ENCODE data around the gene HYAL2. TPM values are rescaled to one million over a fixed set of nuclear protein-coding genes. Genes with fewer than 3 reads are reported as not detected.

The HYAL2 gene
- total and polyA plus RNA-seq, 4 donors: 19.5 to 57.6 (median 33.2) TPM

DNA sequence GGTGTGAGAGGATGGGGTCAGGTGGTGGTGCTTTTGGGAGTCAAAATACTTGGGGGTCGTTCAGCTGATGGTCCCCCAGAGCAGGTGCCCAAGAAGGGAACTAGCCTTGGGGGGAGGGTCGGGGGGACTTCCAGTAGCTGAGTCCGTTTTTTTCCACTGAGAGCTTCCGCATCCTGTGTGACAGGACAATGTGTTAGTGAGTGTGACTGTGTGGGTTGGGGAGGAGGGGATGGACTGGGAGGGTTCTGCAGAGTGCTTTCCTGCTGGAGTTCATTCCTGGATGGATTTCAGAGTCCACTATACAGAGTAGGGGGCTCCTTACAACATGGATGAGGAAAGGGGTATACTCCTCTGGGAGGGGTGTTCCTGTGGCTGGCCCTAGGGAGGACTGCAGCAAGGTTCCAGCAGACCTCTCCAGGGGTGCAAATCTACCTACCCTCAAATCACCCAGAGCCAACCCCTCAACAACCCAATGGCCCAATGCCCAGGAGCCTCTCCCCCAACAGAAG, 601 bp upstream of the HYAL2 start (continued):
- TF ChIP-seq ZBTB33 (IDR thresholded peaks at IDR 0.05) (no peak), SP1 (IDR thresholded peaks at IDR 0.05) (no peak)

- DNase-seq (ENCODE audit: low spot score): no peak
- no peaks in the 10 kb centered on the region for H3K9me3 ChIP-seq (ENCODE audit: control insufficient read depth in 4 of 4, low read length in 3 of 4)
- H3K27me3 ChIP-seq (ENCODE audit: control insufficient read depth in 4 of 4, insufficient read depth in 4 of 4, low read length in 3 of 4): no peaks in the 10 kb centered on the region
- H3K4me1 ChIP-seq (ENCODE audit: control insufficient read depth in 4 of 4, insufficient read depth in 4 of 4, low read length in 3 of 4): peaks cover 15 to 76% (median 57%) of the 10 kb centered on the region in 4 donors
- 58% methylated on average over 14 of the region's 14 CpGs for WGBS
- peak overlapping the region; percentile 98 to 99 for H3K27ac ChIP-seq (ENCODE audit: low read depth in 1 of 2, low read length in 2 of 2)
- TF ChIP-seq JUND (IDR thresholded peaks at IDR 0.05) (no peak), CTCF (IDR thresholded peaks at IDR 0.05; ENCODE audit: low read depth, low read length, missing input control) (no peak), YY1 (IDR thresholded peaks at IDR 0.05) (no peak), HNF4A (conservative IDR thresholded peaks at IDR 0.05) (no peak), GABPA (IDR thresholded peaks at IDR 0.05 in 1 of 2, conservative IDR thresholded peaks at IDR 0.05 in 1 of 2) (no peak), FOXA1 (IDR thresholded peaks at IDR 0.05) (no peak), NR2F2 (IDR thresholded peaks at IDR 0.05) (no peak), RAD21 (IDR thresholded peaks at IDR 0.05) (no peak)
- TF ChIP-seq, protein P1, sequence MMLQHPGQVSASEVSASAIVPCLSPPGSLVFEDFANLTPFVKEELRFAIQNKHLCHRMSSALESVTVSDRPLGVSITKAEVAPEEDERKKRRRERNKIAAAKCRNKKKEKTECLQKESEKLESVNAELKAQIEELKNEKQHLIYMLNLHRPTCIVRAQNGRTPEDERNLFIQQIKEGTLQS (IDR thresholded peaks at IDR 0.05): no peak
- H3K9ac ChIP-seq (ENCODE audit: low read depth in 1 of 2, low read length in 2 of 2): peak overlapping the region; percentile 42 to 49
- H3K36me3 ChIP-seq (ENCODE audit: control insufficient read depth in 4 of 4, insufficient read depth in 3 of 4, low read depth in 1 of 4, low read length in 3 of 4): peaks cover 0 to 10% (median 2%) of the 10 kb centered on the region in 4 donors
- peak overlapping the region in 2 of 3 donors; percentile 81 to 95 for H3K4me3 ChIP-seq (ENCODE audit: low read depth in 1 of 3, low read length in 3 of 3)
Observed at GRCh38 chr3:50322115-50322385, 495 bp downstream of the HYAL2 start.

DNA sequence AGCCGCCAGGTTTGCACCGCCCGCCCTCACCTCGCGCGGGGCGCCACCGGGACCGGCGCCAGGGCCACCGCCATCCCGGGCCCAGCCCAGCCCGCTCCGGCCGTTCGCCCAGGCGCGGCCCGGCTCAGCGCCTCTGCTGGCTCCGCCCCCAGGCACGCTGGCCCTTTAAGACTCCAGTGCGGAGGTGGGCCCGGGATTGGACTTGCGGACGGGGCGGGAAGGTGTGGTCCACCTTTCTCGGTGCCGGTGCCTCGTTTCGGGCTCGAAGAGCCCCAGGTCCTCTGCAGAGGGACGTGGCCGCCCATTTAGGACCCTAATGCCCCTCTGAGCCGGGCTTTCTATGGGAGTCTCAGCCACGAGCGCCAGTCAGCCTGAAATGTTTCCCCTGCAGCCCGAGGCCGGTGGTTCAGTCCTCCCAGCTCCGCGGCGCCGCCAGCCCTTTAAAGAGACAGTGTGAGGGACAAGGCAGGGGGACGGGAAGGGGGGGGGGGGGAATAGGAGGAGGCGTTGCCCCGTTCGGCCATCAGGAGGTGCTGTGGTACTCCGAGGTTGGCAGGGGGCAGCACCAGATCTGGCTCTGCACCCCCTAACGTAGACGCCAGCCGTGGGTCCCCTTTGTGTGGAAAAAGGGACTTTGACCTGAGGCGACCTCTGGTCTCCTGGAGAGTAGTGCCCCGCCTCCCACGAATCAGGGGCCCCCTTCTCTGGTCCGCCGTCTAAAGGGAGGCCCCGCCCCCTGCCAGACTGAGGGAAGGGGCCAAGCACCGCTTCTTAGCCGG, 1.0 kb downstream of the HYAL2 start:
- Histone ChIP-seq H3K9me3 (ENCODE audit: control insufficient read depth in 4 of 4, low read length in 3 of 4) (no peaks in the 10 kb centered on the region), H3K4me1 (ENCODE audit: control insufficient read depth in 4 of 4, insufficient read depth in 4 of 4, low read length in 3 of 4) (peaks cover 15 to 71% (median 53%) of the 10 kb centered on the region in 4 donors), H3K36me3 (ENCODE audit: control insufficient read depth in 4 of 4, insufficient read depth in 3 of 4, low read depth in 1 of 4, low read length in 3 of 4) (peaks cover 0 to 11% (median 2%) of the 10 kb centered on the region in 4 donors), H3K27ac (ENCODE audit: low read depth in 1 of 2, low read length in 2 of 2) (peak overlapping the region; percentile 98 to 99), H3K4me3 (ENCODE audit: low read depth in 1 of 3, low read length in 3 of 3) (peak overlapping the region; percentile 81 to 96 (median 95)), H3K27me3 (ENCODE audit: control insufficient read depth in 4 of 4, insufficient read depth in 4 of 4, low read length in 3 of 4) (no peaks in the 10 kb centered on the region), H3K9ac (ENCODE audit: low read depth in 1 of 2, low read length in 2 of 2) (peak overlapping the region; percentile 94 to 97)
- DNase-seq (ENCODE audit: low spot score): peak; percentile 88
- WGBS: 2% methylated on average over 59 of the region's 59 CpGs
- TF ChIP-seq TAF1 (conservative IDR thresholded peaks at IDR 0.05) (no peak), RXRA (IDR thresholded peaks at IDR 0.05) (peak; percentile 4 to 23), SP1 (IDR thresholded peaks at IDR 0.05) (peak; percentile 77), GABPA (IDR thresholded peaks at IDR 0.05 in 1 of 2, conservative IDR thresholded peaks at IDR 0.05 in 1 of 2) (no peak), NR2F2 (IDR thresholded peaks at IDR 0.05) (peak; percentile 71), HNF4A (conservative IDR thresholded peaks at IDR 0.05) (peak in 1 of 2 donors; percentile 9), FOXA2 (IDR thresholded peaks at IDR 0.05) (no peak), JUND (IDR thresholded peaks at IDR 0.05) (no peak), EGR1 (IDR thresholded peaks at IDR 0.05; ENCODE audit: low read depth in 2 of 2) (peak in 1 of 2 donors; percentile 83), ZBTB33 (IDR thresholded peaks at IDR 0.05) (no peak), RAD21 (IDR thresholded peaks at IDR 0.05) (peak in 1 of 2 donors; percentile 17), FOXA1 (IDR thresholded peaks at IDR 0.05) (no peak)
- TF ChIP-seq, protein P2, sequence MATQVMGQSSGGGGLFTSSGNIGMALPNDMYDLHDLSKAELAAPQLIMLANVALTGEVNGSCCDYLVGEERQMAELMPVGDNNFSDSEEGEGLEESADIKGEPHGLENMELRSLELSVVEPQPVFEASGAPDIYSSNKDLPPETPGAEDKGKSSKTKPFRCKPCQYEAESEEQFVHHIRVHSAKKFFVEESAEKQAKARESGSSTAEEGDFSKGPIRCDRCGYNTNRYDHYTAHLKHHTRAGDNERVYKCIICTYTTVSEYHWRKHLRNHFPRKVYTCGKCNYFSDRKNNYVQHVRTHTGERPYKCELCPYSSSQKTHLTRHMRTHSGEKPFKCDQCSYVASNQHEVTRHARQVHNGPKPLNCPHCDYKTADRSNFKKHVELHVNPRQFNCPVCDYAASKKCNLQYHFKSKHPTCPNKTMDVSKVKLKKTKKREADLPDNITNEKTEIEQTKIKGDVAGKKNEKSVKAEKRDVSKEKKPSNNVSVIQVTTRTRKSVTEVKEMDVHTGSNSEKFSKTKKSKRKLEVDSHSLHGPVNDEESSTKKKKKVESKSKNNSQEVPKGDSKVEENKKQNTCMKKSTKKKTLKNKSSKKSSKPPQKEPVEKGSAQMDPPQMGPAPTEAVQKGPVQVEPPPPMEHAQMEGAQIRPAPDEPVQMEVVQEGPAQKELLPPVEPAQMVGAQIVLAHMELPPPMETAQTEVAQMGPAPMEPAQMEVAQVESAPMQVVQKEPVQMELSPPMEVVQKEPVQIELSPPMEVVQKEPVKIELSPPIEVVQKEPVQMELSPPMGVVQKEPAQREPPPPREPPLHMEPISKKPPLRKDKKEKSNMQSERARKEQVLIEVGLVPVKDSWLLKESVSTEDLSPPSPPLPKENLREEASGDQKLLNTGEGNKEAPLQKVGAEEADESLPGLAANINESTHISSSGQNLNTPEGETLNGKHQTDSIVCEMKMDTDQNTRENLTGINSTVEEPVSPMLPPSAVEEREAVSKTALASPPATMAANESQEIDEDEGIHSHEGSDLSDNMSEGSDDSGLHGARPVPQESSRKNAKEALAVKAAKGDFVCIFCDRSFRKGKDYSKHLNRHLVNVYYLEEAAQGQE (IDR thresholded peaks at IDR 0.05): no peak
- TF ChIP-seq, protein P1 (IDR thresholded peaks at IDR 0.05): no peak
- TF ChIP-seq, protein P3, sequence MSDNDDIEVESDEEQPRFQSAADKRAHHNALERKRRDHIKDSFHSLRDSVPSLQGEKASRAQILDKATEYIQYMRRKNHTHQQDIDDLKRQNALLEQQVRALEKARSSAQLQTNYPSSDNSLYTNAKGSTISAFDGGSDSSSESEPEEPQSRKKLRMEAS (IDR thresholded peaks at IDR 0.05): peak; percentile 99

All from liver (tissue), 9 donors.